Activated CD8-positive, alpha-beta T cell treated with anti-CD3 and anti-CD28 coated beads, Interleukin-2, amount 10 ng/mL, durations not matched to agents 7 days and 5 days (primary cell): ENCODE measurements around the gene DDHD1. TPM values are rescaled to one million over a fixed set of nuclear protein-coding genes. Genes with fewer than 3 reads are reported as not detected.
"Not testable (repeated sequence)": the region's sequence is repeated elsewhere in the genome, so short reads cannot be mapped to it uniquely, and the experiment has no call there.

Source experiments
- ATAC-seq: fragments of 150-1000 bp; cut with Tn5 transposase; one replicate; pipeline ENCODE4 v1.10.0; 2021; ENCODE audit warnings: moderate library complexity
- CTCF ChIA-PET: fragments of 350-600 bp; sonication (Branson Sonifier 250); formaldehyde crosslinking; loops from one replicate; lab custom pipeline; 2021; ENCODE audit warnings: antibody characterized with exemption; lab: Charles Lee
- POLR2A ChIA-PET: fragments of 350-600 bp; sonication (Branson Sonifier 250); formaldehyde crosslinking; loops from one replicate; lab custom pipeline; 2021; ENCODE audit warnings: antibody characterized with exemption; lab: Charles Lee
- DNase-seq: peaks from one replicate; pipeline ENCODE4 v3.0.0-alpha.2; 2020
- H3K27ac Mint-ChIP-seq: one replicate; pipeline ENCODE4 v1.8.0; 2021; ENCODE audit warnings: mild to moderate bottlenecking, mixed read lengths
- H3K27me3 Mint-ChIP-seq: one replicate; pipeline ENCODE4 v1.8.0; 2021; ENCODE audit warnings: low read depth, mixed read lengths
- H3K36me3 Mint-ChIP-seq: one replicate; pipeline ENCODE4 v1.8.0; 2021; ENCODE audit warnings: low read depth, mixed read lengths
- H3K4me1 Mint-ChIP-seq: one replicate; pipeline ENCODE4 v1.8.0; 2021; ENCODE audit warnings: low read depth, mixed read lengths
- H3K4me3 Mint-ChIP-seq: one replicate; pipeline ENCODE4 v1.8.0; 2021; ENCODE audit warnings: mild to moderate bottlenecking, mixed read lengths
- H3K9me3 Mint-ChIP-seq: one replicate; pipeline ENCODE4 v1.8.0; 2022; ENCODE audit warnings: mixed read lengths; ENCODE audit not compliant: insufficient read depth
- total RNA-seq, 2 experiments: library from RNA; stranded (reverse); gene quantifications; one replicate each; pipeline ENCODE4 v1.2.3, GENCODE V29; 2021

The DDHD1 gene
- 10 to 100 TPM; 51.8 to 56.8 TPM for total RNA-seq

- peak; percentile 77 for ATAC-seq
- H3K4me3 Mint-ChIP-seq, result peak within 1 kb of the TSS; percentile 99
- H3K9me3 Mint-ChIP-seq, result no peaks in the 10 kb centered on the region
- H3K27ac Mint-ChIP-seq, result peak within 1 kb of the TSS; percentile 98
- ChIA-PET CTCF (interaction anchor here (0.9 to 7.6 kb wide), 5 partner anchors 18 to 328 kb away, joined by 3 to 82 read pairs (median 5); no protein-coding TSS in a partner anchor), POLR2A (interaction anchor here (0.6 to 5.1 kb wide), 19 partner anchors 9 to 601 kb away, joined by 3 to 121 read pairs (median 6); partner anchors contain the start of genes ERO1A, GPR137C and TXNDC16)
- H3K36me3 Mint-ChIP-seq, result peaks cover 35% of the 10 kb centered on the region
- H3K27me3 Mint-ChIP-seq, result no peaks in the 10 kb centered on the region
- peaks cover 44% of the 10 kb centered on the region for H3K4me1 Mint-ChIP-seq
- DNase-seq, result peak; percentile 84
These were observed at the start of gene DDHD1 for GRCh38 chr14:53152887-53153701. Gene DDHD1, minus strand, starts transcription at chr14:53153323. Its CDS starts 225 bp downstream, at chr14:53153098.

GRCh38 chr14:53195949-53196348, 42.8 kb upstream of the DDHD1 start:
- peaks cover 4% of the 10 kb centered on the region for H3K36me3 Mint-ChIP-seq
- H3K27me3 Mint-ChIP-seq, result no peaks in the 10 kb centered on the region
- peaks cover 4% of the 10 kb centered on the region for H3K9me3 Mint-ChIP-seq
- ChIA-PET POLR2A (no interaction called here), CTCF (no interaction called here)
- no peaks in the 10 kb centered on the region for H3K4me1 Mint-ChIP-seq
- DNase-seq (no peak), ATAC-seq (no peak)
- H3K27ac Mint-ChIP-seq, result no peak overlapping the region
- H3K4me3 Mint-ChIP-seq, result no peak overlapping the region

GRCh38 chr14:53193193-53193592, 40.1 kb upstream of the DDHD1 start:
- ATAC-seq (no peak), DNase-seq (no peak)
- Mint-ChIP-seq H3K36me3 (peaks cover 2% of the 10 kb centered on the region), H3K9me3 (no peaks in the 10 kb centered on the region), H3K27ac (no peak overlapping the region), H3K27me3 (no peaks in the 10 kb centered on the region), H3K4me3 (no peak overlapping the region), H3K4me1 (no peaks in the 10 kb centered on the region)
- ChIA-PET CTCF (no interaction called here), POLR2A (no interaction called here)

- Mint-ChIP-seq H3K4me3 (no peak overlapping the region), H3K27ac (no peak overlapping the region), H3K36me3 (no peaks in the 10 kb centered on the region), H3K4me1 (no peaks in the 10 kb centered on the region), H3K27me3 (no peaks in the 10 kb centered on the region), H3K9me3 (no peaks in the 10 kb centered on the region)
- ChIA-PET CTCF (interaction anchor here (1.9 kb wide), 2 partner anchors 25 to 104 kb away, joined by 6 read pairs; no protein-coding TSS in a partner anchor), POLR2A (no interaction called here)
- DNase-seq, result no peak
- no peak for ATAC-seq
These were observed 39.1 kb upstream of the DDHD1 start for GRCh38 chr14:53192052-53192760.

GRCh38 chr14:53190938-53191337, 37.8 kb upstream of the DDHD1 start:
- H3K27ac Mint-ChIP-seq, result no peak overlapping the region
- no peaks in the 10 kb centered on the region for H3K9me3 Mint-ChIP-seq
- H3K4me3 Mint-ChIP-seq, result no peak overlapping the region
- no peak for DNase-seq
- ChIA-PET POLR2A (interaction anchor here (1.0 kb wide), 1 partner anchor 22 kb away, joined by 3 read pairs; no protein-coding TSS in a partner anchor), CTCF (interaction anchor here (1.9 kb wide), 2 partner anchors 27 to 105 kb away, joined by 6 read pairs; no protein-coding TSS in a partner anchor)
- no peaks in the 10 kb centered on the region for H3K27me3 Mint-ChIP-seq
- no peak for ATAC-seq
- H3K4me1 Mint-ChIP-seq, result no peaks in the 10 kb centered on the region
- no peaks in the 10 kb centered on the region for H3K36me3 Mint-ChIP-seq

- Mint-ChIP-seq H3K4me3 (no peak overlapping the region), H3K27me3 (no peaks in the 10 kb centered on the region), H3K9me3 (no peaks in the 10 kb centered on the region), H3K4me1 (no peaks in the 10 kb centered on the region), H3K36me3 (no peaks in the 10 kb centered on the region), H3K27ac (no peak overlapping the region)
- CTCF ChIA-PET, result no interaction called here
- POLR2A ChIA-PET, result no interaction called here
- no peak for DNase-seq
- ATAC-seq, result no peak
These were observed 34.9 kb upstream of the DDHD1 start for GRCh38 chr14:53187921-53188463.

GRCh38 chr14:53186532-53186931, 33.4 kb upstream of the DDHD1 start:
- Mint-ChIP-seq H3K4me3 (no peak overlapping the region), H3K27me3 (no peaks in the 10 kb centered on the region), H3K9me3 (no peaks in the 10 kb centered on the region), H3K36me3 (peaks cover under 1% of the 10 kb centered on the region), H3K4me1 (no peaks in the 10 kb centered on the region), H3K27ac (no peak overlapping the region)
- POLR2A ChIA-PET, result no interaction called here
- ATAC-seq, result no peak
- DNase-seq, result no peak
- CTCF ChIA-PET, result no interaction called here

- ChIA-PET POLR2A (no interaction called here), CTCF (no interaction called here)
- Mint-ChIP-seq H3K4me1 (no peaks in the 10 kb centered on the region), H3K36me3 (peaks cover 6% of the 10 kb centered on the region), H3K9me3 (peaks cover 4% of the 10 kb centered on the region), H3K27me3 (no peaks in the 10 kb centered on the region), H3K27ac (no peak overlapping the region), H3K4me3 (no peak overlapping the region)
- no peak for DNase-seq
- ATAC-seq, result no peak
These were observed 30.5 kb upstream of the DDHD1 start for GRCh38 chr14:53183611-53184010.

GRCh38 chr14:53183056-53183455, 29.9 kb upstream of the DDHD1 start:
- no peak for DNase-seq
- Mint-ChIP-seq H3K4me1 (no peaks in the 10 kb centered on the region), H3K9me3 (peaks cover 4% of the 10 kb centered on the region), H3K27ac (no peak overlapping the region), H3K36me3 (peaks cover 6% of the 10 kb centered on the region), H3K4me3 (no peak overlapping the region), H3K27me3 (no peaks in the 10 kb centered on the region)
- ChIA-PET CTCF (no interaction called here), POLR2A (no interaction called here)
- no peak for ATAC-seq

GRCh38 chr14:53181463-53182081, 28.4 kb upstream of the DDHD1 start:
- CTCF ChIA-PET, ATAC-seq, H3K36me3 Mint-ChIP-seq, DNase-seq, POLR2A ChIA-PET, H3K9me3 Mint-ChIP-seq, H3K27ac Mint-ChIP-seq, H3K4me1 Mint-ChIP-seq, H3K27me3 Mint-ChIP-seq, H3K4me3 Mint-ChIP-seq: not testable (repeated sequence)

GRCh38 chr14:53180272-53181221, 27.4 kb upstream of the DDHD1 start:
- H3K4me3 Mint-ChIP-seq, result no peak overlapping the region
- POLR2A ChIA-PET, result no interaction called here
- DNase-seq, result peak; percentile 22
- no peak for ATAC-seq
- peaks cover 4% of the 10 kb centered on the region for H3K9me3 Mint-ChIP-seq
- H3K36me3 Mint-ChIP-seq, result peaks cover 6% of the 10 kb centered on the region
- no peaks in the 10 kb centered on the region for H3K27me3 Mint-ChIP-seq
- no peak overlapping the region for H3K27ac Mint-ChIP-seq
- H3K4me1 Mint-ChIP-seq, result no peaks in the 10 kb centered on the region
- CTCF ChIA-PET, result no interaction called here
